ENCODE measurements around the gene MPV17L. TPM values are rescaled to one million over a fixed set of nuclear protein-coding genes. Genes with fewer than 3 reads are reported as not detected.

The MPV17L gene
- total RNA-seq, 1 experiment from 2014 or later, result 6.4 TPM

GRCh38 chr16:15450624-15451023, 55.1 kb downstream of the MPV17L start:
- Mint-ChIP-seq H3K27ac (no peak overlapping the region; a peak in 1 of 7 replicates), H3K36me3 (ENCODE audit: insufficient read depth in 1 of 3, low read depth in 3 of 3) (no peaks in the 10 kb centered on the region; a peak in 2 of 7 replicates), H3K9me3 (no peaks in the 10 kb centered on the region), H3K27me3 (ENCODE audit: low read depth) (no peaks in the 10 kb centered on the region), H3K4me3 (no peak overlapping the region), H3K4me1 (peaks cover 0 to 5% of the 10 kb centered on the region in 2 experiments; a peak in 1 of 4 replicates)
- H2BK20ac ChIP-seq (ENCODE audit: low read depth, low read length, poor library complexity, severe bottlenecking), result no peak overlapping the region
- H3K4me1 ChIP-seq (ENCODE audit: insufficient read depth, low read length), result no peaks in the 10 kb centered on the region
- H3K4ac ChIP-seq (ENCODE audit: low read depth, low read length), result no peak overlapping the region
- H2AFZ ChIP-seq (ENCODE audit: low read length), result no peak overlapping the region
- no peak overlapping the region for H4K91ac ChIP-seq (ENCODE audit: insufficient read length, low read depth, low read length)
- H3K23me2 ChIP-seq (ENCODE audit: insufficient read length, low read depth, low read length, poor library complexity, severe bottlenecking), result no peaks in the 10 kb centered on the region
- H4K20me1 ChIP-seq (ENCODE audit: control insufficient read depth, insufficient read depth, insufficient read length), result no peaks in the 10 kb centered on the region
- H3K18ac ChIP-seq (ENCODE audit: insufficient read length, low read depth, low read length), result no peak overlapping the region
- no peak overlapping the region for H2BK12ac ChIP-seq (ENCODE audit: insufficient read length, low read depth, low read length)
- H4K8ac ChIP-seq (replicated peaks; ENCODE audit: insufficient read length, low read depth, low read length), result no peak overlapping the region
- no peak overlapping the region for H2AK5ac ChIP-seq (ENCODE audit: insufficient read length, low read length)
- H3T11ph ChIP-seq (ENCODE audit: low read length), result no peak overlapping the region
- no peak overlapping the region for H3K23ac ChIP-seq (ENCODE audit: insufficient read length, low read depth, low read length)
- H3K79me2 ChIP-seq (ENCODE audit: insufficient read depth, low read length), result no peaks in the 10 kb centered on the region
- no peak overlapping the region for H3K4me2 ChIP-seq (ENCODE audit: insufficient read depth, insufficient read length, low read length)
- no peak overlapping the region for H4K5ac ChIP-seq (ENCODE audit: insufficient read length, low read depth, low read length)
- TF ChIP-seq CTCF (conservative IDR thresholded peaks at IDR 0.05), result no peak
- H3K27ac ChIP-seq (ENCODE audit: insufficient read length, low read depth, low read length), result no peak overlapping the region
- no peaks in the 10 kb centered on the region for H3K27me3 ChIP-seq (ENCODE audit: insufficient read depth, low read length)
- H2BK5ac ChIP-seq (ENCODE audit: insufficient read length, low read length), result no peak overlapping the region
- no peaks in the 10 kb centered on the region for H3K9me3 ChIP-seq (ENCODE audit: control insufficient read depth, low read depth, low read length)
- no peaks in the 10 kb centered on the region for H3K79me1 ChIP-seq (ENCODE audit: insufficient read depth, low read depth, low read length, poor library complexity, severe bottlenecking)
- H2BK15ac ChIP-seq (ENCODE audit: low read depth, low read length), result no peak overlapping the region
- no peak overlapping the region for H2BK120ac ChIP-seq (ENCODE audit: low read depth, low read length, poor library complexity, severe bottlenecking)
- H3K56ac ChIP-seq (ENCODE audit: insufficient read length, low read depth, low read length), result no peak overlapping the region
- no CpG with 5 or more reads among the region's 6 CpGs for WGBS (ENCODE audit: extremely low coverage, insufficient read length, low lambda C conversion rate)
- DNase-seq, result no peak
- H3K14ac ChIP-seq (ENCODE audit: insufficient read depth, low read length), result no peak overlapping the region
- no peak overlapping the region for H3K9ac ChIP-seq (ENCODE audit: extremely low read depth, insufficient read length, low read length)
